Measurements from ENCODE around the gene ZNF831.

The ZNF831 gene

GRCh38 chr20:59191756-59192532 is 28.3 kb downstream of the ZNF831 start:
- DNase-seq (ENCODE audit: extremely low read depth, low read depth), result no peak
- TF ChIP-seq, protein P1, sequence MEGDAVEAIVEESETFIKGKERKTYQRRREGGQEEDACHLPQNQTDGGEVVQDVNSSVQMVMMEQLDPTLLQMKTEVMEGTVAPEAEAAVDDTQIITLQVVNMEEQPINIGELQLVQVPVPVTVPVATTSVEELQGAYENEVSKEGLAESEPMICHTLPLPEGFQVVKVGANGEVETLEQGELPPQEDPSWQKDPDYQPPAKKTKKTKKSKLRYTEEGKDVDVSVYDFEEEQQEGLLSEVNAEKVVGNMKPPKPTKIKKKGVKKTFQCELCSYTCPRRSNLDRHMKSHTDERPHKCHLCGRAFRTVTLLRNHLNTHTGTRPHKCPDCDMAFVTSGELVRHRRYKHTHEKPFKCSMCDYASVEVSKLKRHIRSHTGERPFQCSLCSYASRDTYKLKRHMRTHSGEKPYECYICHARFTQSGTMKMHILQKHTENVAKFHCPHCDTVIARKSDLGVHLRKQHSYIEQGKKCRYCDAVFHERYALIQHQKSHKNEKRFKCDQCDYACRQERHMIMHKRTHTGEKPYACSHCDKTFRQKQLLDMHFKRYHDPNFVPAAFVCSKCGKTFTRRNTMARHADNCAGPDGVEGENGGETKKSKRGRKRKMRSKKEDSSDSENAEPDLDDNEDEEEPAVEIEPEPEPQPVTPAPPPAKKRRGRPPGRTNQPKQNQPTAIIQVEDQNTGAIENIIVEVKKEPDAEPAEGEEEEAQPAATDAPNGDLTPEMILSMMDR (IDR thresholded peaks at IDR 0.05; ENCODE audit: low read depth, low read length), result no peak

- TF ChIP-seq, protein P1 (IDR thresholded peaks at IDR 0.05; ENCODE audit: low read depth, low read length), result no peak
- no peak for DNase-seq (ENCODE audit: extremely low read depth, low read depth)
Observed at GRCh38 chr20:59192533-59192896, 28.9 kb downstream of the ZNF831 start.

- DNase-seq (ENCODE audit: extremely low read depth, low read depth), result no peak
- TF ChIP-seq, protein P1 (IDR thresholded peaks at IDR 0.05; ENCODE audit: low read depth, low read length), result no peak
Observed at GRCh38 chr20:59193325-59193724, 29.7 kb downstream of the ZNF831 start.

- TF ChIP-seq, protein P1 (IDR thresholded peaks at IDR 0.05; ENCODE audit: low read depth, low read length), result no peak
- no peak for DNase-seq (ENCODE audit: extremely low read depth, low read depth)
Observed at GRCh38 chr20:59194023-59194935, 30.7 kb downstream of the ZNF831 start.

GRCh38 chr20:59195316-59195993 is 31.8 kb downstream of the ZNF831 start:
- TF ChIP-seq, protein P1 (IDR thresholded peaks at IDR 0.05; ENCODE audit: low read depth, low read length), result no peak
- DNase-seq (ENCODE audit: extremely low read depth, low read depth), result no peak

- TF ChIP-seq, protein P1 (IDR thresholded peaks at IDR 0.05; ENCODE audit: low read depth, low read length), result no peak
- no peak for DNase-seq (ENCODE audit: extremely low read depth, low read depth)
Observed at GRCh38 chr20:59204165-59204894, 40.7 kb downstream of the ZNF831 start.

Data from AG09319 (cell line).